SU-DHL-6 (cell line): ENCODE measurements around the gene SMCR8.

Experiments used
- CTCF ChIP-seq: fragments of 200-600 bp; sonication (generic); IDR thresholded peaks from one replicate; pipeline ENCODE4 v1.5.1; 2017; ENCODE audit warnings: antibody characterized with exemption, mild to moderate bottlenecking, low read length, moderate library complexity; ENCODE audit not compliant: insufficient read depth, poor library complexity, severe bottlenecking
- EZH2phosphoT487 ChIP-seq: fragments of 200-600 bp; sonication (generic), shearing (Covaris generic); conservative IDR thresholded peaks from 2 replicates; pipeline ENCODE4 v1.6.1; 2018; ENCODE audit warnings: mild to moderate bottlenecking, antibody characterized with exemption, low read length, moderate library complexity, mixed read lengths

GRCh38 chr17:18368946-18369345, 53.9 kb downstream of the SMCR8 start:
- no peak for TF ChIP-seq CTCF
- TF ChIP-seq EZH2phosphoT487: no peak
